HL-60 (cell line): ENCODE data around the gene ADAM12.

Source experiments
- CTCF ChIP-seq: IDR thresholded peaks from one replicate; pipeline ENCODE4 v1.5.1; 2011; ENCODE audit warnings: low read length, control low read depth, inconsistent platforms; ENCODE audit not compliant: insufficient read depth
- GABPA ChIP-seq: IDR thresholded peaks from 2 replicates; pipeline ENCODE4 v1.6.1; 2012; ENCODE audit warnings: low read depth

GRCh38 chr10:126066456-126066855 lies 321.8 kb downstream of the ADAM12 start:
- no peak for TF ChIP-seq GABPA
- no peak for TF ChIP-seq CTCF
